ENCODE results near the gene ARSG.

Gene ARSG

GRCh38 chr17:68432086-68432864 lies 141.0 kb downstream of the ARSG start:
- no peak for DNase-seq

- no peak for DNase-seq
Observed at GRCh38 chr17:68433211-68433610, 141.9 kb downstream of the ARSG start.

GRCh38 chr17:68433911-68434508 lies 142.7 kb downstream of the ARSG start:
- no peak for DNase-seq

GRCh38 chr17:68435361-68435760 lies 144.1 kb downstream of the ARSG start:
- no peak for DNase-seq

GRCh38 chr17:68435876-68436842 lies 144.9 kb downstream of the ARSG start:
- peak; percentile 87 for DNase-seq

GRCh38 chr17:68437979-68438822 lies 146.9 kb downstream of the ARSG start:
- DNase-seq = peak; percentile 66

GRCh38 chr17:68439656-68440290 lies 148.5 kb downstream of the ARSG start:
- no peak for DNase-seq

GRCh38 chr17:68440526-68440925 lies 149.2 kb downstream of the ARSG start:
- no peak for DNase-seq

GRCh38 chr17:68441070-68441770 lies 149.9 kb downstream of the ARSG start:
- no peak for DNase-seq

- no peak for DNase-seq
Observed at GRCh38 chr17:68443972-68444464, 152.7 kb downstream of the ARSG start.

- no peak for DNase-seq
Observed at GRCh38 chr17:68445671-68446070, 154.4 kb downstream of the ARSG start.

- no peak for DNase-seq
Observed at GRCh38 chr17:68446626-68447041, 155.3 kb downstream of the ARSG start.

GRCh38 chr17:68449021-68449739 lies 157.9 kb downstream of the ARSG start:
- no peak for DNase-seq

- no peak for DNase-seq
Observed at GRCh38 chr17:68450391-68450790, 159.1 kb downstream of the ARSG start.

GRCh38 chr17:68450801-68451200 lies 159.5 kb downstream of the ARSG start:
- DNase-seq = no peak

GRCh38 chr17:68451670-68452354 lies 160.5 kb downstream of the ARSG start:
- no peak for DNase-seq

GRCh38 chr17:68452724-68453290 lies 161.5 kb downstream of the ARSG start:
- DNase-seq = no peak

- no peak for DNase-seq
Observed at GRCh38 chr17:68453991-68454665, 162.8 kb downstream of the ARSG start.

- no peak for DNase-seq
Observed at GRCh38 chr17:68455901-68456338, 164.6 kb downstream of the ARSG start.

Data from CD4-positive, alpha-beta T cell treated with Interleukin-21 for 1 hour (primary cell).